ENCODE results near the gene MRM1. TPM values are rescaled to one million over a fixed set of nuclear protein-coding genes. Genes with fewer than 3 reads are reported as not detected.

The MRM1 gene
- polyA plus RNA-seq, 2 of the 4 experiments (the other 2 are of a cell fraction), result 12.7 to 21.7 TPM

DNA sequence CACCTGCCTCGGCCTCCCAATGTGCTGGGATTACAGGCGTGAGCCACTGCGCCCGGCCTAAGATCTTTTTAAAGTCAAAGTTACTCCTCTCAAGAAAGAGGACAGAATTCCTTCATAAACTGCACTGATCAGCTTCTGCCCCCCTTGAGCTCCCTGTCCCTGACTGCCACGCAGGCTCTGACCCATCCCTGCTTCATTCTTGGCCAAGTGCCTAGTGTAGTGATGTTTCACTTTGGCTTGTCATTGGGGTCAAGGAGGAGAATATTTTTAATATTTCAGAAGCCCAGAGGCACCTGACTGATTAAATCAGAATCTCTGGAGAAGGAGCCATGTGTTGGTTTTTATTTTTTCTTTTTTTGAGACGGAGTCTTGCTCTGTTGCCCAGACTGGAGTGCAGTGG lies 9.1 kb downstream of the MRM1 start:
- no peak overlapping the region for H3K4me2 ChIP-seq
- FAIRE-seq, result no peak
- CTCF ChIA-PET, result interaction anchor here (1.2 to 12.4 kb wide), 4 partner anchors 8 to 437 kb away, joined by 4 to 112 read pairs (median 54); partner anchors contain the start of gene MRM1

GRCh38 chr17:36611345-36612072 lies 10.1 kb downstream of the MRM1 start:
- DNase-seq (ENCODE audit: low read depth in 1 of 2, low spot score in 1 of 2) (peak in 1 of 2 experiments; percentile 61), FAIRE-seq (no peak), ATAC-seq (peak in 1 of 2 experiments; percentile 33; a peak in 2 of 6 replicates)
- Histone ChIP-seq H3K4me2 (no peak overlapping the region; the same call in 2 of the 3 replicates), H3K27ac (peak overlapping the region in 1 of 2 experiments; percentile 27; a peak in 1 of 6 replicates), H3K9me3 (no peaks in the 10 kb centered on the region), H3K4me1 (peaks cover 23% of the 10 kb centered on the region), H3K4me3 (no peak overlapping the region)
- ChIA-PET POLR2A (interaction anchor here (1.2 kb wide), 1 partner anchor 11 kb away, joined by 3 read pairs; no protein-coding TSS in a partner anchor), CTCF (interaction anchor here (1.0 to 12.4 kb wide), 4 partner anchors 9 to 763 kb away, joined by 3 to 112 read pairs (median 54); partner anchors contain the start of gene MRM1)
- no peak for TF ChIP-seq FOSL2 (IDR thresholded peaks at IDR 0.05)
- TF ChIP-seq FOSL2 (CRISPR knock-in tag; IDR thresholded peaks at IDR 0.05), result 0 out of 2 replicates have a peak, but pooled peaks have one; percentile 8
- no peak for TF ChIP-seq ESRRA (IDR thresholded peaks at IDR 0.05; ENCODE audit: borderline replicate concordance, low read length)
- 66% methylated on average over 9 of the region's 9 CpGs for whole genome bisulfite sequencing (ENCODE audit: missing lambda C conversion rate)

More for the DNA sequence above, 9.1 kb downstream of the MRM1 start:
- DNase-seq (ENCODE audit: low read depth in 1 of 2, low spot score in 1 of 2) (no peak), ATAC-seq (no peak)
- Histone ChIP-seq H3K4me1 (peaks cover 23% of the 10 kb centered on the region), H3K9me3 (no peaks in the 10 kb centered on the region), H3K4me3 (no peak overlapping the region), H3K27ac (no peak overlapping the region)
- no peak for TF ChIP-seq HMGXB4 (CRISPR knock-in tag; IDR thresholded peaks at IDR 0.05; ENCODE audit: borderline replicate concordance)
- no peak for TF ChIP-seq HES2 (IDR thresholded peaks at IDR 0.05)
- TF ChIP-seq HOXB5 (CRISPR knock-in tag; IDR thresholded peaks at IDR 0.05), result no peak
- TF ChIP-seq EHMT2 (IDR thresholded peaks at IDR 0.05; ENCODE audit: low read depth), result no peak
- no peak for TF ChIP-seq RARB (CRISPR knock-in tag; IDR thresholded peaks at IDR 0.05)
- no peak for TF ChIP-seq SMC3 (IDR thresholded peaks at IDR 0.05)
- TF ChIP-seq CHD4 (IDR thresholded peaks at IDR 0.05; ENCODE audit: borderline replicate concordance), result no peak
- no peak for TF ChIP-seq GATA3 (IDR thresholded peaks at IDR 0.05; ENCODE audit: borderline replicate concordance)
- TF ChIP-seq TP53 (CRISPR knock-in tag; IDR thresholded peaks at IDR 0.05), result no peak
- no peak for TF ChIP-seq ZNF302 (CRISPR knock-in tag; IDR thresholded peaks at IDR 0.05)
- no peak for TF ChIP-seq HEYL (CRISPR knock-in tag; IDR thresholded peaks at IDR 0.05)
- TF ChIP-seq BHLHE40 (IDR thresholded peaks at IDR 0.05; ENCODE audit: low read depth, low read length), result no peak
- TF ChIP-seq KDM1A (IDR thresholded peaks at IDR 0.05; ENCODE audit: low read depth), result no peak
- TF ChIP-seq CBX8 (IDR thresholded peaks at IDR 0.05), result no peak
- TF ChIP-seq EHF (CRISPR knock-in tag; IDR thresholded peaks at IDR 0.05), result no peak
- TF ChIP-seq HDAC2 (IDR thresholded peaks at IDR 0.05), result no peak
- TF ChIP-seq JUN (IDR thresholded peaks at IDR 0.05), result no peak
- TF ChIP-seq EP300 (IDR thresholded peaks at IDR 0.05), result no peak
- no peak for TF ChIP-seq ZSCAN20 (CRISPR knock-in tag; IDR thresholded peaks at IDR 0.05)
- TF ChIP-seq, protein P1, sequence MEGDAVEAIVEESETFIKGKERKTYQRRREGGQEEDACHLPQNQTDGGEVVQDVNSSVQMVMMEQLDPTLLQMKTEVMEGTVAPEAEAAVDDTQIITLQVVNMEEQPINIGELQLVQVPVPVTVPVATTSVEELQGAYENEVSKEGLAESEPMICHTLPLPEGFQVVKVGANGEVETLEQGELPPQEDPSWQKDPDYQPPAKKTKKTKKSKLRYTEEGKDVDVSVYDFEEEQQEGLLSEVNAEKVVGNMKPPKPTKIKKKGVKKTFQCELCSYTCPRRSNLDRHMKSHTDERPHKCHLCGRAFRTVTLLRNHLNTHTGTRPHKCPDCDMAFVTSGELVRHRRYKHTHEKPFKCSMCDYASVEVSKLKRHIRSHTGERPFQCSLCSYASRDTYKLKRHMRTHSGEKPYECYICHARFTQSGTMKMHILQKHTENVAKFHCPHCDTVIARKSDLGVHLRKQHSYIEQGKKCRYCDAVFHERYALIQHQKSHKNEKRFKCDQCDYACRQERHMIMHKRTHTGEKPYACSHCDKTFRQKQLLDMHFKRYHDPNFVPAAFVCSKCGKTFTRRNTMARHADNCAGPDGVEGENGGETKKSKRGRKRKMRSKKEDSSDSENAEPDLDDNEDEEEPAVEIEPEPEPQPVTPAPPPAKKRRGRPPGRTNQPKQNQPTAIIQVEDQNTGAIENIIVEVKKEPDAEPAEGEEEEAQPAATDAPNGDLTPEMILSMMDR (IDR thresholded peaks at IDR 0.05), result no peak
- POLR2A ChIA-PET, result interaction anchor here (1.2 kb wide), 1 partner anchor 10 kb away, joined by 3 read pairs; no protein-coding TSS in a partner anchor
- 83% methylated on average over 6 of the region's 6 CpGs for WGBS (ENCODE audit: missing lambda C conversion rate)
